Measurements from ENCODE around the gene EPHB1. TPM values are rescaled to one million over a fixed set of nuclear protein-coding genes. Genes with fewer than 3 reads are reported as not detected.

The EPHB1 gene
- total RNA-seq, 4 donors from 2014 or later = 2.3 to 5.6 (median 4.6) TPM

DNA sequence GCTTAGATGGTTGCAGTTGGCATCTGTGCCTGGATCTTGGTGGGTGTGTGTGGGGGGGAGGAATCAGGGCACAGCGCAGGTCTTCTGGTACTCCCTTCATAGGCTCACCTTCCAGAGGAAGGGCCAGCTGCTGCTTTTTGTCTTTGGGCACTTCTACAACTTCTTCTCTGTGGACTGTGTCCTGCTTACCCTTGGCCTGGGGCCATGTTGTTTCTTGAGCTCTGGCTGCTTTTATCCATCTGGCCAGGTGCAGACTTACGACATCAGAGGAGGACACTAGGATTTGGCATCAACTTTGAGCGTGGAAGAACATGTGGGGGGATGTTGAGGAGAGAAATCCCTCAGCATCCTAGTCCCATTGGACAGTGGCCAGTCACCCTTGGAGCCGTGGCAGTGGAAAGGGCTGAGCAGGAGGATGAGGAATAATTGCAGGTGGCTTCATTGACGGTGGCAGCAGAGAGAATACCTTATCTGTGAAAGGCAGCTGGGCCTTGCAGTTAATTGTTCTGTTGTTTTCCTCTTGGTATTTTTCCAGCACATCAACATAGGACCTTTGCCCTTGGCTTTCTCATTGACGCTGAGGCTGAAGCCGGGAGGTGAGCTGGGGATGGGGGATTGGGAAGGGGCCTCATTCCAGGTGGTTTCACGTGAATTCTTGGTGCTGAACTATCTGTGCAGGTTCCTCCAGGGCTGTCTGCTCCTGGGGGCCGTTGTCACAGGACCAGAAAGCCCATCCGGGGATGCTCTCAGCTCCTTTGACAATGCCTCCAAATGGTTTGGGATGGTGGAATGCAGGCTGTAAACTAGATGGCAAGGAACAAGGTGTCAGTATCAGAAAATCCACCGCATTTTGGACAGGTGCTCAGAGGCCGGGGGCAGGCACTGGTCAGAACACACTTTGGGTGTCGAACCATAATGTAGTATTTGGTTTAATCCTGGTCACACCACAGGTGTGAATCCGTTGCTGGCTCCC is 9.7 kb downstream of the EPHB1 start:
- Histone ChIP-seq H3K27ac (no peak overlapping the region), H3K9me3 (no peaks in the 10 kb centered on the region), H3K27me3 (no peaks in the 10 kb centered on the region), H3K36me3 (no peaks in the 10 kb centered on the region), H3K4me1 (no peaks in the 10 kb centered on the region), H3K4me3 (replicated peaks in 1 of 3) (no peak overlapping the region)
- 85 to 90% methylated on average over 14 of the region's 14 CpGs for WGBS, 2 donors
- no peak for TF ChIP-seq POLR2A (IDR thresholded peaks at IDR 0.05)
- TF ChIP-seq, protein P1, sequence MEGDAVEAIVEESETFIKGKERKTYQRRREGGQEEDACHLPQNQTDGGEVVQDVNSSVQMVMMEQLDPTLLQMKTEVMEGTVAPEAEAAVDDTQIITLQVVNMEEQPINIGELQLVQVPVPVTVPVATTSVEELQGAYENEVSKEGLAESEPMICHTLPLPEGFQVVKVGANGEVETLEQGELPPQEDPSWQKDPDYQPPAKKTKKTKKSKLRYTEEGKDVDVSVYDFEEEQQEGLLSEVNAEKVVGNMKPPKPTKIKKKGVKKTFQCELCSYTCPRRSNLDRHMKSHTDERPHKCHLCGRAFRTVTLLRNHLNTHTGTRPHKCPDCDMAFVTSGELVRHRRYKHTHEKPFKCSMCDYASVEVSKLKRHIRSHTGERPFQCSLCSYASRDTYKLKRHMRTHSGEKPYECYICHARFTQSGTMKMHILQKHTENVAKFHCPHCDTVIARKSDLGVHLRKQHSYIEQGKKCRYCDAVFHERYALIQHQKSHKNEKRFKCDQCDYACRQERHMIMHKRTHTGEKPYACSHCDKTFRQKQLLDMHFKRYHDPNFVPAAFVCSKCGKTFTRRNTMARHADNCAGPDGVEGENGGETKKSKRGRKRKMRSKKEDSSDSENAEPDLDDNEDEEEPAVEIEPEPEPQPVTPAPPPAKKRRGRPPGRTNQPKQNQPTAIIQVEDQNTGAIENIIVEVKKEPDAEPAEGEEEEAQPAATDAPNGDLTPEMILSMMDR (IDR thresholded peaks at IDR 0.05) = no peak
- intact Hi-C loops (cut with DNase I) = no loop called here
- DNase-seq = no peak

- WGBS, 2 donors = 74 to 79% methylated on average over 6 of the region's 6 CpGs
- DNase-seq = no peak
- intact Hi-C loops (cut with DNase I) = no loop called here
- no peak overlapping the region for H3K4me3 ChIP-seq (replicated peaks in 1 of 3)
- no peaks in the 10 kb centered on the region for H3K36me3 ChIP-seq
- no peaks in the 10 kb centered on the region for H3K4me1 ChIP-seq
- H3K27me3 ChIP-seq = no peaks in the 10 kb centered on the region
- H3K9me3 ChIP-seq = no peaks in the 10 kb centered on the region
- TF ChIP-seq POLR2A (IDR thresholded peaks at IDR 0.05) = no peak
- TF ChIP-seq, protein P1 (IDR thresholded peaks at IDR 0.05) = no peak
- H3K27ac ChIP-seq = no peak overlapping the region
These were observed 12.1 kb downstream of the EPHB1 start for GRCh38 chr3:134807189-134807588.

GRCh38 chr3:134808835-134809234 is 13.8 kb downstream of the EPHB1 start:
- Histone ChIP-seq H3K27me3 (no peaks in the 10 kb centered on the region), H3K27ac (no peak overlapping the region), H3K36me3 (no peaks in the 10 kb centered on the region), H3K9me3 (no peaks in the 10 kb centered on the region), H3K4me3 (replicated peaks in 1 of 3) (no peak overlapping the region), H3K4me1 (no peaks in the 10 kb centered on the region)
- no peak for DNase-seq
- 93 to 97% methylated on average over 1 of the region's 1 CpG for WGBS, 2 donors
- no peak for TF ChIP-seq POLR2A (IDR thresholded peaks at IDR 0.05)
- TF ChIP-seq, protein P1 (IDR thresholded peaks at IDR 0.05) = no peak
- intact Hi-C loops (cut with DNase I) = no loop called here

GRCh38 chr3:134809427-134810051 is 14.5 kb downstream of the EPHB1 start:
- H3K4me1 ChIP-seq = no peaks in the 10 kb centered on the region
- no peaks in the 10 kb centered on the region for H3K36me3 ChIP-seq
- WGBS, 2 donors = 87% methylated on average over 5 of the region's 5 CpGs
- TF ChIP-seq, protein P1 (IDR thresholded peaks at IDR 0.05) = no peak
- no peak for TF ChIP-seq POLR2A (IDR thresholded peaks at IDR 0.05)
- no peak overlapping the region for H3K27ac ChIP-seq
- no peak for DNase-seq
- intact Hi-C loops (cut with DNase I) = no loop called here
- H3K27me3 ChIP-seq = no peaks in the 10 kb centered on the region
- no peaks in the 10 kb centered on the region for H3K9me3 ChIP-seq
- H3K4me3 ChIP-seq (replicated peaks in 1 of 3) = no peak overlapping the region

DNA sequence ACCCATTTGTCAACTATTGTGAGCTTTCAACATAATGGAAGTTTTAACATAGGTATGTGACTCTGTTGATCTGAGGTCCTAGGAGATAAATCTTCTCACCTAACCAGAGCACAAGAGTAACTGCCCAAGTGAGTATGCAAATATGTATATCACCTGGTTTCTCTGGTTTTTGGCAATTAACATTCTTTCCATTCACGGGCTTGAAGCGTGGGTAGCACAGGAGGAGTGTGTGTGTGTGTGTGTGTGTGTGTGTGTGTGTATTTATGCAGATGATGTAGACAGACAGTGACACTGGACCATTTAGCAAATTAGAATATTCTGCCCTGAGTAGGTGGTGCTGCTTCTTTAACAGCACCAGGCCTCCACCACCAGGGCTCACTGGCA is 15.0 kb downstream of the EPHB1 start:
- no peak for DNase-seq
- no peak overlapping the region for H3K27ac ChIP-seq
- 74 to 83% methylated on average over 2 of the region's 2 CpGs for WGBS, 2 donors
- no peaks in the 10 kb centered on the region for H3K9me3 ChIP-seq
- no peaks in the 10 kb centered on the region for H3K27me3 ChIP-seq
- H3K4me3 ChIP-seq (replicated peaks in 1 of 3) = no peak overlapping the region
- intact Hi-C loops (cut with DNase I) = no loop called here
- no peaks in the 10 kb centered on the region for H3K36me3 ChIP-seq
- no peaks in the 10 kb centered on the region for H3K4me1 ChIP-seq
- TF ChIP-seq, protein P1 (IDR thresholded peaks at IDR 0.05) = no peak
- no peak for TF ChIP-seq POLR2A (IDR thresholded peaks at IDR 0.05)

Data from thyroid gland (tissue), 4 donors.